ENCODE measurements around the gene HYAL3. TPM values are rescaled to one million over a fixed set of nuclear protein-coding genes. Genes with fewer than 3 reads are reported as not detected.
A peak's percentile ranks its signal among the peaks of the same experiment; 100 is the strongest.

Gene HYAL3
- total RNA-seq, 1 experiment from 2014 or later, result 20.8 TPM

- intact Hi-C loops (cut with micrococcal nuclease), result no loop called here
- POLR2A ChIA-PET (ENCODE audit: unreplicated experiment), result no interaction called here
- CTCF ChIA-PET, result no interaction called here
- H3F3A ChIP-seq (ENCODE audit: low read length, unreplicated experiment), result no peaks in the 10 kb centered on the region
- peaks cover 28% of the 10 kb centered on the region for H3K79me2 ChIP-seq (ENCODE audit: low read length)
- no peaks in the 10 kb centered on the region for H3K9me3 ChIP-seq (ENCODE audit: low read length)
- H3K27me3 ChIP-seq (ENCODE audit: low read length), result no peaks in the 10 kb centered on the region
- H2AFZ ChIP-seq (ENCODE audit: low read length), result no peak overlapping the region
- H3K9me2 ChIP-seq (replicated peaks; ENCODE audit: low read length), result no peaks in the 10 kb centered on the region
- H3K9ac ChIP-seq (ENCODE audit: low read length), result no peak overlapping the region
- peaks cover 19% of the 10 kb centered on the region for H3K36me3 ChIP-seq (ENCODE audit: low read depth, low read length)
- ATAC-seq (no peak), DNase-seq (no peak)
- H3K27ac ChIP-seq (ENCODE audit: low read length), result no peak overlapping the region
- BruUV-seq (replicated peaks), result no TSS peak
- no peak for TF ChIP-seq EZH2phosphoT487 (IDR thresholded peaks at IDR 0.05; ENCODE audit: borderline replicate concordance, low read length)
- TF ChIP-seq EZH2 (IDR thresholded peaks at IDR 0.05; ENCODE audit: low read length, unreplicated experiment), result no peak
- TF ChIP-seq CTCF (conservative IDR thresholded peaks at IDR 0.05; ENCODE audit: low read depth, low read length), result no peak
- H3K4me1 ChIP-seq (ENCODE audit: insufficient read depth, low read length), result peaks cover 14% of the 10 kb centered on the region
- H4K20me1 ChIP-seq (ENCODE audit: low read length), result 0 out of 2 replicates have a peak, but pooled peaks cover 7% of the 10 kb centered on the region
- no peak overlapping the region for H3K4me3 ChIP-seq (ENCODE audit: low read length)
- no peak overlapping the region for H3K4me2 ChIP-seq (ENCODE audit: low read length)
These were observed 44.0 kb downstream of the HYAL3 start for GRCh38 chr3:50255251-50255615.

DNA sequence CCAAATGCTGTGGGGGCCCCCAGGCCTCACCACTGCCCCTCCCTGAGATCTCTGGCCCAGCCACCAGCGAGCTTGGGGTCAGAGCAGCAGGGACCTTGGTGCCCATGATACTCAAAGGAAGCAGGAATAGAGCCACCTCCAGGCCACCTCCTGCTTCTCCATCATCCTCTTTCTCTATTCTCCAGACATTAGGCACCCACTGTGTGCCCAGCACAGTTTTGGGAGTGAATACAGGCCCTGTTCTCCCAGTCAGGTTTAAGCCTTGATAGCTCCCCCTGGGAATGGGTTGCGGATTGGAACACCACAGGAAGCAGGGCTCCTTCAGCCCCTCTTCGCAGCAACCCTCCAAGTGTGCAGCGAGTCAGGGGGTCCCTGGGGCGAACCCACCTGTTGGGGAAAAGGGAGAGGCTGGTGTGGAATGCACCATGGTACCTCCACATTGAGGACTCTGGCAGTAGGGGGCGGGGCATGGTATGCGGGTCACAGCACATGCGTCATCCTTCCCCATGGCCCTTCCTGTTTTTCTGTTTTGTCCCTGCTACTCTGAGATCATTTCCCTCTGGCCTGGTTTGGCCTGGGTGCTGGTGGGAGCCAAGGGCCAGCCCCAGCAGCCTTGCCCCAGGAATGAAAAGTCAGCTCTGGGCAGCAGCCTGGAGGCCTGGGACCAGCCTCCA is 44.5 kb downstream of the HYAL3 start:
- Histone ChIP-seq H3K79me2 (ENCODE audit: low read length) (peaks cover 33% of the 10 kb centered on the region), H3K4me1 (ENCODE audit: insufficient read depth, low read length) (peaks cover 19% of the 10 kb centered on the region), H3K27me3 (ENCODE audit: low read length) (no peaks in the 10 kb centered on the region), H3F3A (ENCODE audit: low read length, unreplicated experiment) (no peaks in the 10 kb centered on the region), H3K36me3 (ENCODE audit: low read depth, low read length) (peaks cover 19% of the 10 kb centered on the region), H3K4me3 (ENCODE audit: low read length) (no peak overlapping the region), H3K9me3 (ENCODE audit: low read length) (no peaks in the 10 kb centered on the region), H3K27ac (ENCODE audit: low read length) (no peak overlapping the region), H3K9ac (ENCODE audit: low read length) (no peak overlapping the region), H3K9me2 (replicated peaks; ENCODE audit: low read length) (no peaks in the 10 kb centered on the region), H4K20me1 (ENCODE audit: low read length) (0 out of 2 replicates have a peak, but pooled peaks cover 7% of the 10 kb centered on the region), H3K4me2 (ENCODE audit: low read length) (no peak overlapping the region), H2AFZ (ENCODE audit: low read length) (no peak overlapping the region)
- no peak for TF ChIP-seq CTCF (conservative IDR thresholded peaks at IDR 0.05; ENCODE audit: low read depth, low read length)
- TF ChIP-seq EZH2 (IDR thresholded peaks at IDR 0.05; ENCODE audit: low read length, unreplicated experiment), result no peak
- no peak for TF ChIP-seq EZH2phosphoT487 (IDR thresholded peaks at IDR 0.05; ENCODE audit: borderline replicate concordance, low read length)
- ChIA-PET CTCF (no interaction called here), POLR2A (ENCODE audit: unreplicated experiment) (no interaction called here)
- ATAC-seq (no peak), DNase-seq (no peak)
- intact Hi-C loops (cut with micrococcal nuclease), result no loop called here
- no TSS peak for BruUV-seq (replicated peaks)

DNA sequence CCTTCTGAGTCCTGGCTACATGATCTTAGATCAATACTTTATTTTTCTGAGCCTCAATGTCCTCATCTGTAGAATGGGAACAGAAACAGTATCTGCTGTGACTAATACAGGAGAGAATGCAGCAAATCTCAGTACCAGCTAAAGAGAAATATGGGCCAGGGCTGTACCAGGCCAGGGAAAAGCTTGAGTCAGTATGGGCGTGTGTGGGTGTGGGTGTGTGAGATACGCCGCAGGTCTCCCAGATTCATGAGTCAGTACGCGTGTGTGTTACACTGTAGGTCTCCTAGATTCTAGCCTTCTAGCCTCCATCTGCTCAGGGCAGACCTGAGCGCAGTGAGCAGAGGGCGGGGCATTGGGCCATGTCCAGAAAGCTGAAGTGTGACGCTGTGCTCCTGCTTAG is 48.0 kb downstream of the HYAL3 start:
- Histone ChIP-seq H4K20me1 (ENCODE audit: low read length) (0 out of 2 replicates have a peak, but pooled peaks cover 7% of the 10 kb centered on the region), H3F3A (ENCODE audit: low read length, unreplicated experiment) (peaks cover 5% of the 10 kb centered on the region), H3K27ac (ENCODE audit: low read length) (peak overlapping the region; percentile 58), H3K4me2 (ENCODE audit: low read length) (peak overlapping the region; percentile 12; the same call in 1 of the 2 replicates), H2AFZ (ENCODE audit: low read length) (no peak overlapping the region), H3K9me3 (ENCODE audit: low read length) (no peaks in the 10 kb centered on the region), H3K36me3 (ENCODE audit: low read depth, low read length) (peaks cover 5% of the 10 kb centered on the region; the same call in 1 of the 2 replicates), H3K27me3 (ENCODE audit: low read length) (no peaks in the 10 kb centered on the region), H3K4me3 (ENCODE audit: low read length) (no peak overlapping the region), H3K9ac (ENCODE audit: low read length) (no peak overlapping the region), H3K4me1 (ENCODE audit: insufficient read depth, low read length) (peaks cover 50% of the 10 kb centered on the region), H3K79me2 (ENCODE audit: low read length) (peaks cover 67% of the 10 kb centered on the region), H3K9me2 (replicated peaks; ENCODE audit: low read length) (no peaks in the 10 kb centered on the region)
- intact Hi-C loops (cut with micrococcal nuclease), result no loop called here
- ATAC-seq (peak; percentile 78), DNase-seq (peak; percentile 96)
- BruUV-seq (replicated peaks), result no TSS peak
- ChIA-PET CTCF (interaction anchor here (0.6 to 1.4 kb wide), 4 partner anchors 9 to 57 kb away, joined by 3 to 4 read pairs (median 4); partner anchors contain the start of gene GNAI2), POLR2A (ENCODE audit: unreplicated experiment) (no interaction called here)
- TF ChIP-seq CTCF (conservative IDR thresholded peaks at IDR 0.05; ENCODE audit: low read depth, low read length), result no peak
- no peak for TF ChIP-seq EZH2phosphoT487 (IDR thresholded peaks at IDR 0.05; ENCODE audit: borderline replicate concordance, low read length)
- TF ChIP-seq EZH2 (IDR thresholded peaks at IDR 0.05; ENCODE audit: low read length, unreplicated experiment), result no peak
